AG04449 (cell line): ENCODE measurements around the gene MSANTD1.

Experiments used
- CTCF ChIA-PET: fragments of 350-600 bp; formaldehyde crosslinking; extraction: SDS; loops from one replicate; lab custom pipeline; 2021; ENCODE audit warnings: antibody characterized with exemption; lab: Yijun Ruan, JAX
- POLR2A ChIA-PET: fragments of 400-600, 350-600 bp; formaldehyde crosslinking; extraction: SDS; loops from one replicate; lab custom pipeline; 2020; ENCODE audit warnings: antibody characterized with exemption, inconsistent platforms; lab: Yijun Ruan, JAX
- DNase-seq: peaks from one replicate; pipeline ENCODE4 v3.0.0-alpha.2; 2010; ENCODE audit warnings: low read depth, low spot score
- H3K4me3 ChIP-seq: 2 replicates; pipeline ENCODE4 v1.5.1; 2011; ENCODE audit warnings: low read depth, mild to moderate bottlenecking, control low read depth, low read length
- CTCF ChIP-seq: IDR thresholded peaks from one replicate; pipeline ENCODE4 v1.5.1; 2011; ENCODE audit warnings: mild to moderate bottlenecking, moderate library complexity, low read length, control low read depth, inconsistent platforms; ENCODE audit not compliant: insufficient read depth; ENCODE audit errors: missing control alignments

Gene MSANTD1

GRCh38 chr4:3263876-3264193 lies 14.9 kb downstream of the MSANTD1 start:
- no peak overlapping the region for H3K4me3 ChIP-seq
- TF ChIP-seq CTCF: no peak
- DNase-seq: no peak
- ChIA-PET CTCF (no interaction called here), POLR2A (no interaction called here)

GRCh38 chr4:3266076-3266475 lies 17.1 kb downstream of the MSANTD1 start:
- ChIA-PET POLR2A (no interaction called here), CTCF (no interaction called here)
- H3K4me3 ChIP-seq: no peak overlapping the region
- DNase-seq: no peak
- TF ChIP-seq CTCF: no peak

- CTCF ChIA-PET: no interaction called here
- no peak overlapping the region for H3K4me3 ChIP-seq
- no peak for TF ChIP-seq CTCF
- no peak for DNase-seq
- POLR2A ChIA-PET: no interaction called here
Measured at GRCh38 chr4:3267576-3268394, 18.8 kb downstream of the MSANTD1 start.

- CTCF ChIA-PET: no interaction called here
- TF ChIP-seq CTCF: no peak
- POLR2A ChIA-PET: no interaction called here
- DNase-seq: no peak
- H3K4me3 ChIP-seq: no peak overlapping the region
Measured at GRCh38 chr4:3268395-3269104, 19.6 kb downstream of the MSANTD1 start.

GRCh38 chr4:3269105-3269927 lies 20.4 kb downstream of the MSANTD1 start:
- POLR2A ChIA-PET: no interaction called here
- TF ChIP-seq CTCF: no peak
- no peak for DNase-seq
- no peak overlapping the region for H3K4me3 ChIP-seq
- CTCF ChIA-PET: no interaction called here
